ENCODE results near the gene TIMMDC1. TPM values are rescaled to one million over a fixed set of nuclear protein-coding genes. Genes with fewer than 3 reads are reported as not detected.
A peak's percentile ranks its signal among the peaks of the same experiment; 100 is the strongest.

The TIMMDC1 gene
- total RNA-seq: 100 to 1,000 TPM; 105 TPM

GRCh38 chr3:119498186-119499011 lies at the start of gene TIMMDC1:
Gene TIMMDC1, plus strand, starts transcription at chr3:119498547. Its CDS starts 187 bp downstream, at chr3:119498734.
- POLR2A ChIA-PET: interaction anchor here (0.6 to 3.7 kb wide), 18 partner anchors 8 to 437 kb away, joined by 3 to 29 read pairs (median 4); partner anchors contain the start of genes ARHGAP31, CD80, COX17 and POGLUT1
- Mint-ChIP-seq H3K4me1 (ENCODE audit: low read depth) (peaks cover 37% of the 10 kb centered on the region), H3K36me3 (ENCODE audit: low read depth) (peaks cover 23% of the 10 kb centered on the region), H3K9me3 (no peaks in the 10 kb centered on the region), H3K27me3 (no peaks in the 10 kb centered on the region), H3K4me3 (peak within 1 kb of the TSS; percentile 99), H3K27ac (peak within 1 kb of the TSS; percentile 96)
- TF ChIP-seq CTCF (IDR thresholded peaks at IDR 0.05): no peak
- peak; percentile 98 for DNase-seq
- peak; percentile 99 for ATAC-seq
- CTCF ChIA-PET: interaction anchor here (0.7 to 1.8 kb wide), 4 partner anchors 10 to 183 kb away, joined by 3 to 6 read pairs (median 4); partner anchors contain the start of gene TMEM39A
- intact Hi-C loops (cut with micrococcal nuclease): loop anchor here (5.0 kb wide), 1 partner anchor 36 kb away; the partner anchor contains the start of gene TMEM39A

GRCh38 chr3:119453822-119454221 lies 44.5 kb upstream of the TIMMDC1 start:
- no peaks in the 10 kb centered on the region for H3K9me3 Mint-ChIP-seq
- H3K36me3 Mint-ChIP-seq (ENCODE audit: low read depth): peaks cover 46% of the 10 kb centered on the region
- DNase-seq (no peak), ATAC-seq (no peak)
- no peak for TF ChIP-seq CTCF (IDR thresholded peaks at IDR 0.05)
- peaks cover 14% of the 10 kb centered on the region for H3K4me1 Mint-ChIP-seq (ENCODE audit: low read depth)
- ChIA-PET CTCF (interaction anchor here (0.9 to 1.9 kb wide), 2 partner anchors 16 to 135 kb away, joined by 3 to 4 read pairs; no protein-coding TSS in a partner anchor), POLR2A (interaction anchor here (1.7 kb wide), 1 partner anchor 10 kb away, joined by 8 read pairs; the partner anchor contains the start of gene TMEM39A)
- intact Hi-C loops (cut with micrococcal nuclease): no loop called here
- no peak overlapping the region for H3K27ac Mint-ChIP-seq
- H3K4me3 Mint-ChIP-seq: no peak overlapping the region
- H3K27me3 Mint-ChIP-seq: no peaks in the 10 kb centered on the region

- H3K4me3 Mint-ChIP-seq: no peak overlapping the region
- DNase-seq (no peak), ATAC-seq (no peak)
- no peaks in the 10 kb centered on the region for H3K27me3 Mint-ChIP-seq
- ChIA-PET POLR2A (no interaction called here), CTCF (no interaction called here)
- H3K4me1 Mint-ChIP-seq (ENCODE audit: low read depth): peaks cover 28% of the 10 kb centered on the region
- no peak for TF ChIP-seq CTCF (IDR thresholded peaks at IDR 0.05)
- H3K27ac Mint-ChIP-seq: peak overlapping the region; percentile 24
- H3K36me3 Mint-ChIP-seq (ENCODE audit: low read depth): peaks cover 45% of the 10 kb centered on the region
- intact Hi-C loops (cut with micrococcal nuclease): no loop called here
- H3K9me3 Mint-ChIP-seq: no peaks in the 10 kb centered on the region
These were observed 41.9 kb upstream of the TIMMDC1 start for GRCh38 chr3:119456469-119456868.

GRCh38 chr3:119457246-119457645 lies 41.1 kb upstream of the TIMMDC1 start:
- Mint-ChIP-seq H3K27ac (no peak overlapping the region), H3K4me1 (ENCODE audit: low read depth) (peaks cover 35% of the 10 kb centered on the region), H3K4me3 (no peak overlapping the region), H3K36me3 (ENCODE audit: low read depth) (peaks cover 45% of the 10 kb centered on the region), H3K27me3 (no peaks in the 10 kb centered on the region), H3K9me3 (no peaks in the 10 kb centered on the region)
- DNase-seq (no peak), ATAC-seq (no peak)
- intact Hi-C loops (cut with micrococcal nuclease): no loop called here
- ChIA-PET CTCF (no interaction called here), POLR2A (no interaction called here)
- TF ChIP-seq CTCF (IDR thresholded peaks at IDR 0.05): no peak

Measured in activated CD8-positive, alpha-beta T cell treated with anti-CD3 and anti-CD28 coated beads for 36 hours (primary cell).